ENCODE data around the gene MAP4K3. TPM values are rescaled to one million over a fixed set of nuclear protein-coding genes. Genes with fewer than 3 reads are reported as not detected.

MAP4K3 gene
- total RNA-seq, 1 experiment from 2014 or later, result 21.4 TPM

DNA sequence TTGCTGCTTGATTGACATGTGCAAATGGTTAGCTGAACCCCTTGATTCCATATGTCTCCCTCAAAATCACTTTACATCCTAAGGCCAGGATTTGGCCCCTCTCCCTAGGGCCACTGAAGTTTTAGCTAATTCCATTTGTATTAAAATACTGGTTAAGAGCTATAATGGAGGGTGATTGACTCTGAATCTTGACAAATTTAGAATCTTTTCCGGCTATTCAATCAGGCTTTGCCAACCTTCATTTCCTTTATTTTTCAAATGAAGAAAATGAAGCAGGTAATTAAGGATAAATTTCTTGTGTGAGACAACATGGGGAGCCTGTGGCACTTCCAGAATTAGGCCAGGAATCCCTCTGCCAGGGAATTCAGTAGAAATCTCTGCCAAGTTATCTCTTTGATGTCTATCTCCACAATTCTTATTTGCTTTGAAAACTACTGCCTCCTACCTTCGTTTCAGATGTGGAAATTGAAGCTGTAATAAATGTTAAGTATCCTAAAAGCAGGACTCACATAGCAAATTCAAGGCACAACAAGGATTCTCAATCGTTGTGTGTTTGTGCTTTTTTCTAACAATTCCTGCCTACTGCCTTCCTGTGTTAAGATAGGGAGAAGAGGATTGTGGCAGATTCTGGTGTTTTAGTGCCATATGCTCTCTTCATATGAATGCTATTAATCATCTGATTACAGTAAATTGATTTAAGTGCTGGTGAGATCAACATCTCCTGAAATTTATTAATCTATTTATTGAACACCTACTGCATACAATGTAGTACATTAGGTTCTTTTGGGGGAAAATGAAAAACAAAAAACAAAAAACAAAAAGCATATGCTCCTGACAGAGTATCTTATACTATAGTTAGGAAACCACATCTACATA is 47.8 kb upstream of the MAP4K3 start:
- Histone ChIP-seq H3K4me1 (ENCODE audit: control insufficient read depth in 1 of 2, insufficient read depth in 2 of 2, low read length in 2 of 2) (peaks cover 6 to 12% of the 10 kb centered on the region in 2 experiments; a peak in 3 of 4 replicates), H3K9me3 (ENCODE audit: control insufficient read depth in 1 of 2, insufficient read depth in 1 of 2, low read depth in 1 of 2, low read length in 2 of 2) (no peaks in the 10 kb centered on the region), H3K9me2 (ENCODE audit: insufficient read depth) (no peaks in the 10 kb centered on the region), H3K27ac (ENCODE audit: low read depth, low read length) (no peak overlapping the region), H4K20me1 (ENCODE audit: insufficient read depth) (no peaks in the 10 kb centered on the region), H3K36me3 (ENCODE audit: control insufficient read depth in 1 of 2, insufficient read depth in 2 of 2, low read length in 2 of 2) (no peaks in the 10 kb centered on the region), H3K27me3 (ENCODE audit: insufficient read depth, low read length) (no peaks in the 10 kb centered on the region), H3K4me2 (ENCODE audit: low read length) (no peak overlapping the region), H2AFZ (ENCODE audit: low read depth, low read length, poor library complexity, severe bottlenecking) (no peak overlapping the region), H3K9ac (ENCODE audit: low read length) (no peak overlapping the region), H3K79me2 (ENCODE audit: insufficient read depth, low read length) (no peaks in the 10 kb centered on the region), H3K4me3 (replicated peaks in 1 of 2; ENCODE audit: low read depth in 1 of 2, low read length in 2 of 2) (no peak overlapping the region)
- intact Hi-C loops (cut with micrococcal nuclease), result no loop called here
- TF ChIP-seq SRF (IDR thresholded peaks at IDR 0.05; ENCODE audit: low read depth) (no peak), FOSL1 (IDR thresholded peaks at IDR 0.05; ENCODE audit: low read depth) (no peak), ZNF274 (IDR thresholded peaks at IDR 0.05; ENCODE audit: low read depth, low read length) (no peak), ZFX (IDR thresholded peaks at IDR 0.05) (no peak)
- TF ChIP-seq, protein P1, sequence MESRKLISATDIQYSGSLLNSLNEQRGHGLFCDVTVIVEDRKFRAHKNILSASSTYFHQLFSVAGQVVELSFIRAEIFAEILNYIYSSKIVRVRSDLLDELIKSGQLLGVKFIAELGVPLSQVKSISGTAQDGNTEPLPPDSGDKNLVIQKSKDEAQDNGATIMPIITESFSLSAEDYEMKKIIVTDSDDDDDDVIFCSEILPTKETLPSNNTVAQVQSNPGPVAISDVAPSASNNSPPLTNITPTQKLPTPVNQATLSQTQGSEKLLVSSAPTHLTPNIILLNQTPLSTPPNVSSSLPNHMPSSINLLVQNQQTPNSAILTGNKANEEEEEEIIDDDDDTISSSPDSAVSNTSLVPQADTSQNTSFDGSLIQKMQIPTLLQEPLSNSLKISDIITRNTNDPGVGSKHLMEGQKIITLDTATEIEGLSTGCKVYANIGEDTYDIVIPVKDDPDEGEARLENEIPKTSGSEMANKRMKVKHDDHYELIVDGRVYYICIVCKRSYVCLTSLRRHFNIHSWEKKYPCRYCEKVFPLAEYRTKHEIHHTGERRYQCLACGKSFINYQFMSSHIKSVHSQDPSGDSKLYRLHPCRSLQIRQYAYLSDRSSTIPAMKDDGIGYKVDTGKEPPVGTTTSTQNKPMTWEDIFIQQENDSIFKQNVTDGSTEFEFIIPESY (IDR thresholded peaks at IDR 0.05; ENCODE audit: extremely low read depth, insufficient replicate concordance, low read length), result no peak
- ATAC-seq, result no peak
- POLR2A ChIA-PET, result no interaction called here
- DNase-seq (ENCODE audit: low read depth, low spot score), result no peak
- BruUV-seq (replicated peaks), result no TSS peak
- CTCF ChIA-PET, result no interaction called here
- RAD21 ChIA-PET (ENCODE audit: low non-redundant PET in 1 of 2, low total read pairs in 2 of 2, uncharacterized antibody in 2 of 2, unreplicated experiment in 2 of 2), result no interaction called here

DNA sequence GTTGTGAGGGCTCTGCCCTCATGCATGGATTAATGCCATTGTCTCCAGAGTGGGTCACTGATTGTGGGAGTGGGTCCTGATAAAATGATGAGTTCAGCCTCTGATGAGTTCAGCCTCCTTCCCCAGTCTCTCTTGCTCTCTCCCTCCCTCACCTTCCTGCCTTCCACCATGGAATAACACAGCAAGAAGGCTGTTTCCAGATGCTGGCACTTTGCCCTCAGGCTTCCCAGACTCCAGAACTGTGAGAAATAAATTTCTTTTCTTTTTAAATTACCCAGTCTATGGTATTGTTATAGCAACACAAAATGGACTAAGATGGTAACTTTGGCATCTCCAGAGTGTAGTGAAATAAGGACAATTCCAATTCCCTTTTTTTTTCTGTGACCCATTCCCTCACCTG is 47.1 kb upstream of the MAP4K3 start:
- no peaks in the 10 kb centered on the region for H3K9me3 ChIP-seq (ENCODE audit: control insufficient read depth in 1 of 2, insufficient read depth in 1 of 2, low read depth in 1 of 2, low read length in 2 of 2)
- no peak overlapping the region for H3K27ac ChIP-seq (ENCODE audit: low read depth, low read length)
- no peak for ATAC-seq
- H3K9ac ChIP-seq (ENCODE audit: low read length), result no peak overlapping the region
- RAD21 ChIA-PET (ENCODE audit: low non-redundant PET in 1 of 2, low total read pairs in 2 of 2, uncharacterized antibody in 2 of 2, unreplicated experiment in 2 of 2), result no interaction called here
- POLR2A ChIA-PET, result no interaction called here
- peaks cover 6 to 12% of the 10 kb centered on the region in 2 experiments; a peak in 3 of 4 replicates for H3K4me1 ChIP-seq (ENCODE audit: control insufficient read depth in 1 of 2, insufficient read depth in 2 of 2, low read length in 2 of 2)
- DNase-seq (ENCODE audit: low read depth, low spot score), result no peak
- no peaks in the 10 kb centered on the region for H3K79me2 ChIP-seq (ENCODE audit: insufficient read depth, low read length)
- no peaks in the 10 kb centered on the region for H4K20me1 ChIP-seq (ENCODE audit: insufficient read depth)
- intact Hi-C loops (cut with micrococcal nuclease), result no loop called here
- no peak overlapping the region for H2AFZ ChIP-seq (ENCODE audit: low read depth, low read length, poor library complexity, severe bottlenecking)
- no peak overlapping the region for H3K4me3 ChIP-seq (replicated peaks in 1 of 2; ENCODE audit: low read depth in 1 of 2, low read length in 2 of 2)
- no peak for TF ChIP-seq ZNF274 (IDR thresholded peaks at IDR 0.05; ENCODE audit: low read depth, low read length)
- TF ChIP-seq, protein P1 (IDR thresholded peaks at IDR 0.05; ENCODE audit: extremely low read depth, insufficient replicate concordance, low read length), result no peak
- TF ChIP-seq, protein P2, sequence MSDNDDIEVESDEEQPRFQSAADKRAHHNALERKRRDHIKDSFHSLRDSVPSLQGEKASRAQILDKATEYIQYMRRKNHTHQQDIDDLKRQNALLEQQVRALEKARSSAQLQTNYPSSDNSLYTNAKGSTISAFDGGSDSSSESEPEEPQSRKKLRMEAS (IDR thresholded peaks at IDR 0.05), result no peak
- TF ChIP-seq, protein P3, sequence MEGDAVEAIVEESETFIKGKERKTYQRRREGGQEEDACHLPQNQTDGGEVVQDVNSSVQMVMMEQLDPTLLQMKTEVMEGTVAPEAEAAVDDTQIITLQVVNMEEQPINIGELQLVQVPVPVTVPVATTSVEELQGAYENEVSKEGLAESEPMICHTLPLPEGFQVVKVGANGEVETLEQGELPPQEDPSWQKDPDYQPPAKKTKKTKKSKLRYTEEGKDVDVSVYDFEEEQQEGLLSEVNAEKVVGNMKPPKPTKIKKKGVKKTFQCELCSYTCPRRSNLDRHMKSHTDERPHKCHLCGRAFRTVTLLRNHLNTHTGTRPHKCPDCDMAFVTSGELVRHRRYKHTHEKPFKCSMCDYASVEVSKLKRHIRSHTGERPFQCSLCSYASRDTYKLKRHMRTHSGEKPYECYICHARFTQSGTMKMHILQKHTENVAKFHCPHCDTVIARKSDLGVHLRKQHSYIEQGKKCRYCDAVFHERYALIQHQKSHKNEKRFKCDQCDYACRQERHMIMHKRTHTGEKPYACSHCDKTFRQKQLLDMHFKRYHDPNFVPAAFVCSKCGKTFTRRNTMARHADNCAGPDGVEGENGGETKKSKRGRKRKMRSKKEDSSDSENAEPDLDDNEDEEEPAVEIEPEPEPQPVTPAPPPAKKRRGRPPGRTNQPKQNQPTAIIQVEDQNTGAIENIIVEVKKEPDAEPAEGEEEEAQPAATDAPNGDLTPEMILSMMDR (IDR thresholded peaks at IDR 0.05 in 2 of 3, conservative IDR thresholded peaks at IDR 0.05 in 1 of 3; ENCODE audit: borderline replicate concordance in 1 of 3, insufficient read depth in 1 of 3, low read depth in 2 of 3, low read length in 2 of 3), result no peak
- H3K4me2 ChIP-seq (ENCODE audit: low read length), result no peak overlapping the region
- H3K36me3 ChIP-seq (ENCODE audit: control insufficient read depth in 1 of 2, insufficient read depth in 2 of 2, low read length in 2 of 2), result no peaks in the 10 kb centered on the region
- no TSS peak for BruUV-seq (replicated peaks)
- H3K27me3 ChIP-seq (ENCODE audit: insufficient read depth, low read length), result no peaks in the 10 kb centered on the region
- H3K9me2 ChIP-seq (ENCODE audit: insufficient read depth), result no peaks in the 10 kb centered on the region
- CTCF ChIA-PET, result no interaction called here
